Activated CD4-positive, alpha-beta T cell treated with anti-CD3 and anti-CD28 coated beads for 4 hours (primary cell): ENCODE data around the gene SCARF1.
A peak's percentile ranks its signal among the peaks of the same experiment; 100 is the strongest.

Experiments used
- DNase-seq, 2 donors: peaks; one replicate each; pipeline ENCODE4 v3.0.0-alpha.2; 2020

SCARF1 gene

DNA sequence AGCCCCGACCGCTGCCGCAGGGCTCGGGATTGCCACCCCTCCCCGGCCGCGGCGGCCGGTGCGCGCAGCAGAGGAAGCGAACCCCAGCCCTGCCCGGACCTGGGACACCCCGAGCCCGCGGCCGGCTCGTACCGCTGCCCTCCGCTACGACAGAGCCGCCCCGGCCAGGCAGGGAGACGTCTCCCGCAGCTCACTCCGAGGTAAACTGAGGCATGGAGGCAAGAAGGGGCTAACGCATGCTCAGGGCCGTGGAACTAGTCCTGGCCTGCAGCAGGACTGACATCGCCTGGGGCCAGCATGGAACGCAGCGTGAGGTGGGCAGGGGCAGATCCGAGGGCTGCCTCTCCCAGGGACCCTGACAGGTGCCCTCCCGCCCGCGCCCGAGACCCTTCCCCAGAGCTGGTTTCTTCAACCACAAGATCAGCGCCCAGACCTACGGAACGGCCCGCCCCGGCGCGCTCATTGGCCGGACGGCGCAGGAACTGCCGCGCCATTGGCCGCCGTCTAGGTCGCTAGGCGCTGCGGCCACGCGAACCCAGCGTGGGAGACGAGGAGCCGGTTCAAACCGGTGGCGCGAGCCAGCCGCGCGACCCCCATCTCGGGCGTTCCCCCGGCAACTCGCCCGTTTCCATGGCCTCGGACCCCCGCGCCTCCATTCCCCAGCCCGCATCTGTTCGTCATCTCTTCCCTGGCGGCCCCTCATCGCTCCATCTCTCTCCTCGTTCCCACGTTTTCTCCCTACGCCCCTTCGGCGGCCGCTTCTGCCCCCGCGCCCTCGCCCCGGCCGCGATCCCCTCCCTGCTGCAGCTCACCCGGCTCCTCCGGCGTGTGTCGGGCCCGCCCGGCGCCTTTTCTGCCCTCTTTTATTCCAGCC is 17.3 kb downstream of the SCARF1 start, which contains the start of gene SLC43A2:
Gene SLC43A2, minus strand, starts transcription at position 853 of the 874 bp plus-strand sequence. CDS start 960 bp downstream, outside the sequence.
- peak; percentile 61 to 71 for DNase-seq

DNA sequence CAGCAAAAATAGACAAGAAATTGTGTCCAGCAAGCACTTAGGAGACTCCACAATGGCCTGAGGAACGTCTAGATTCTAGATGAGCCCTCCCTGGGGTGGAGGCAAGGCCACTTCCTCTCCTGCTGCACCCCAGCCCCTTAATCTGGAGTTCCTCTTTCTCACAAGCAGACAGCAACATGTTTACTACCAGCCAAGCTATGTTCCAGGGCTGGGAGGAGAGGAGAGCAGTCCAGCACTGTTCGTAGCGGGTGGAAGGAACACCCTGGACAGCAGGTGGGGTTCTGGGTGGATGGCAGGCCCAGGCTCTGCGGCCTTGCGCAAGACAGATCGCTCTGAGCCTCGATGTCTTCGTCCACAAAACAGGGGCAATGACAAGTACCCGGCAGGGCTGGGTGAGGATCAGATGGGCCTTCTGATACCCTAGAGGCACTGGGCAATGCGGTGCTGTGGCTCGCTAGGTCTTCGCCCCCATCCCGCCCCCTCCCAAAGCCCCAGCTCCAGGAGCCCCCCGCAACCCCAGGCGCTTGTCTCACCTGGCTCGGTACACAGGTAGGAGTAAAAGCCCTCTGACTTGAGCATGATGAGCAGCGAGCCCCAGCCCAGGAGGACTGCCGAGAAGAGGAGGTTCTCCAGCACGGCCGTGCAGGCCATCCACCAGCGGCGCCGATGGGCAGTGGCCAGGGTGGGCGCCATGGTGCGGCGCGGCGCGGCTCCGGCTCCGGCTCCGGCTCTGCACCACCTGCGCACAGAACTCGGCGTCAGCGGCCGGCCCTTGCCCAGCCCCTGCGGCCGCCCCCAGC is 18.1 kb downstream of the SCARF1 start:
- no peak for DNase-seq

- DNase-seq, result no peak
These were observed 19.2 kb downstream of the SCARF1 start for GRCh38 chr17:1626333-1626732.

GRCh38 chr17:1625581-1625980 is 20.0 kb downstream of the SCARF1 start:
- no peak for DNase-seq

- no peak for DNase-seq
These were observed 20.5 kb downstream of the SCARF1 start for GRCh38 chr17:1625053-1625452.

DNA sequence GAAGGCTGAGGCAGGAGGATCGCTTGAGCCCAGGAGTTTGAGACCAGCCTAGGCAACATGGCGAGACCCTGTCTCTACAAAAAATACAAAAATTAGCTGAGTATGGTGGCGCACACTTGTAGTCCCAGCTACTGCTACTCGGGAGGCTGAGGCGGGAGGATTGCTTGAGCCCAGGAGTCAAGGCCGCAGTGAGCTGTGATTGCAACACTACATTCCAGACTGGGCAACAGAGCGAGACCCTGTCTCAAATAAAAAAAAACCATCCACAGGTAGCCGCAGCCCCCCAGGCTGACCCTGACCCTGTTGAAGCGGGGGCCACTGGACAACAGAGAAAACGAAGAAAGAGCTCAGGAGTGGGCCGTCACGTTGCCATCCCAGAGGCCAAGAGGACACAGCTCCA is 20.9 kb downstream of the SCARF1 start:
- no peak for DNase-seq

GRCh38 chr17:1623057-1623630 is 22.4 kb downstream of the SCARF1 start:
- no peak for DNase-seq

DNA sequence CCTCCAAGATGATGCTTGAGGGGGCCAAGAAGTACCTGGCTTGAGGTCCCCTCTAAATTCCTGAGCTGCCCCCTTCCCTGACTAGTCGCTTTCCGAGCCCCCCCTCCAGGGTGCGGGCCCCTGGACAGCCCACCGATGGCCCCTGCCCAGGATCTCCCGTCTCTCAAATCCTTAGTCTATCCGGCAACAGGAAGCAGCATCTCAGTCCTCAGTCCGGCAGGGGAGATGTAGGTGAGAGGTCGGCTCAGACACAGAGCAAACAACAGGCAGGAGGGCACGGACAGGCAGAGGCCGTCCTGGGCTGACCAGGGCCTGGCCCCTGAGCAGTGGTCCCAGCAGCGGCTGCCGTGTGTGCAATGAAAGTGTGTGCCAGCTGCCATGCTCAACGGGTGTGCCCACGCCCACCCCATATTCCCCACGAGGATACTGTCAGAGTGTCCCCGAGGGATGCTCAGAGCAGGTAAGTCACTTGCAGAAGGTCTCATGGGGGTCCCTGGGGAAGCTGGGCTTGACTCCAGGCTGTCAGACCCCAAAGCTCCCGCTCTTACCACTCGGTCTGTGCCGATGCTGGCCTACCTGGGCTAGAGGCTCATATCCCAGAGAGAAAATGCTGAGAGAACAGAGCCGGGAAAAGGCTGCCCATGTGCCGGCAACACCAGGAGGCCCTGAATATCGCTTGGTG is 24.1 kb downstream of the SCARF1 start:
- no peak for DNase-seq

DNA sequence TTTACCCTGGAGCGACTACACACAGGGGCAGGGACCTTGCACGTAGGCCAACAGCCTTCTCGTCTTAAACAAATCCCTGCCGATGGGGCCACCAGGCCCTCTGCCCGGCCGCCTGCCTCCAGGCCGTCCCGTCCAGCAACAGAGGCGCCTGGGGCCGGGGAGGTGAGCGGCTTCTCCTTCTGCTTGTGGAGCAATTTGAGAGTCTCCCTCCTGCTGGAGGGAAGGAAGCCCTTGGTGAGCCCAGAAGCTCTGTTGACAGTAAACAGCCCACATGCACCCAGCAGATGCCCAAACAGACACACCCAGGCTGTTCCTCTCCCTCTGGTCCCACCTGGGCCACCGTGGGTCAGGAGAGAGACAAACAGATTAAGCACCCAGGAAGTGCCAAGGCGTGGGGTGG is 25.0 kb downstream of the SCARF1 start:
- DNase-seq, result no peak

DNA sequence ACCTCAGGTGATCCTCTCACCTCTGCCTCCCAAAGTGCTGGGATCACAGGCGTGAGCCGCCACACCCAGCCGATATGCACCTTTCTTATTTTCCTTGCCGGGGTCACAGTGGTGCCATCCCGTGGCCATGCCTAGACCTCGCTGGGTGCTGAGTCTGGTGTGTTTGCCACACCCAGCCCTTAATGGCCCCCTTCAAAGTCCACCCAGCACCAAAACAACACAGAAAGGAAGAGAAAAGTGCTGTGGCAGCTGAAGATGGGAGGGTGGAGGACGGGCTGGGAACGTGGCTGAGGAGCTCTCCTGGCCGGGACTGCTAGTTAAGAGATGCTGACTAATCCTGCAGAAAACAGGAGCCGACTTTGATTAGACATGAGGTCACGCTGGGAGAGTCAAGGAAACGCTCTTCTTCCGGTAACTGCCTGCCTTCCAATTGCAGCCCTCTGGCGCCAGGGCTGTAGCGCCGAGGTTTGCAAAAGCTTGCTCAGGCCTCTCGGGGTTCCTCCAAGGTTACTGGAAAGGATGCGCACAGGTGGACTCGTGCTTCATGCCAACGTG is 27.8 kb downstream of the SCARF1 start:
- DNase-seq, result no peak

DNA sequence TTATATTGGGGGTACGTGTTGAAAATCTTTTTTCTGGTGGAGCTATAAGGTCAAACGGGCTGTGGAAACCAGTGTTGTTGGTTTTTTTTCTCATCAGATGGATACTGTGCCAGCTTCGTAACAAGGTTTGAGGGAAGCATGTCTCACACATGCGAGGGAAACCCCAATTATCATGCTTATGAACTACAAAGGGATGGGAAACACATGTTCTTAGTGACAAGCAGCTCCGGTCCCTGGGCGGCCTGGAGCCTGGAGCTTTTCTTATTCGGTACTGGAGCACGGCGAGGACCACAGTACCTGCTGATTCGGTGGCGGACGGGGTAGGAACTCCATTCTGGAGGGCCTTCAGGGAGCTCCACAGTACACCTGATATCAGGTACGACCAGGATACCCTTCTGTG is 29.4 kb downstream of the SCARF1 start:
- DNase-seq, result no peak

- DNase-seq, result no peak
These were observed 33.1 kb downstream of the SCARF1 start for GRCh38 chr17:1612400-1612799.

DNA sequence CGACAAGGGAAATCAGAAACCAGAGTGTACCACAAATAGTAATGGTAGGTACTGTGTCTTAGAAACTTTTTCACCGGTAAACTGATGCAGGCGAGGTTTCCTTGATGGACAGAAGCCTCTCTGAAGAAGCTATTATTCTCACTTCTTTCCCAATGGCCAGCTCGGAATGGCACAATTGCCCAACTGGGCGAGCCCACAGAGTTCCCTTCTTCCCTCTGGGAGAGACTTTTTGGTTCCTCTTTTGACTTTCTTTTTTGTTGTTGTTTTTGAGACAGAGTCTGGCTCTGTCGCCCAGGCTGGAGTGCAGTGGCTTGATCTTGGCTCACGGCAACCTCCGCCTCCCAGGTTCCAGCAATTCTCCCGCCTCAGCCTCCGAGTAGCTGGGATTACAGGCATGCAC is 33.8 kb downstream of the SCARF1 start:
- DNase-seq, result no peak

DNA sequence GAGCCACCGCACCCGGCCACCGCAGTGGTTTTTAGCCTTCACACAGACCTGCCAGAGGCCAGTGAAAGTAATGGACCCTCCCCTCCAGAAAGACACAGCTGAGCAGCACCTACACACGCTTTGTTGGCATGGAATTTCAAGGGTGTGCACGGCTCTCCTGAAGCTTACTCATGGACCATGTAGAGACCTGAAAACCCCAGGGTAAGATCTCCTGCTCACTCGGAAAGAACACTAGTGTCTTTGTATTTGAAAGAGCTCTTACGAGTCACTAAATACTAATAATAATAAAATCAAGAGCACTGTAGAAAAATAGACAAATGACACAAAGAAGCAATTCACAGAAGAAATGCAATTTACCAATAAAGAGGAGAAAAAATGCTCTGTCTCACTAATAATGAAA is 36.9 kb downstream of the SCARF1 start:
- DNase-seq, result no peak

DNA sequence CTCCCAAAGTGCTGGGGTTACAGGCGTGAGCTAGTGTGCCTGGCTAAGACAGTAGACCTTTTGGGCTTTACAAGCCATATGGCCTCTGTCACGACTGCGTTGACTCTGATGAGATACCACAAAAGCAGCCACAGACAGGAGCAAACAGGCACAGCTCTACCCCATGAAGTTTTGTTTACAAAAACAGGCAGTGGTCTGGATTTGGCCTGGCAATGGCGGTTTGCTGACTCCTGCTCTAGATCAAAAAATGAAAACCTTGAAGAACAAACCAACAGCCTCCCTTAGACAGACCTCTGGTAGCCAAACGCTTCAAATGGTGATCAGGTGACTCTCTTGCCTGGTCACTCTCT is 37.6 kb downstream of the SCARF1 start:
- no peak for DNase-seq

- DNase-seq, result no peak
These were observed 39.1 kb downstream of the SCARF1 start for GRCh38 chr17:1606352-1606985.

- no peak for DNase-seq
These were observed 39.7 kb downstream of the SCARF1 start for GRCh38 chr17:1605681-1606351.

- no peak for DNase-seq
These were observed 40.6 kb downstream of the SCARF1 start for GRCh38 chr17:1604831-1605528.

DNA sequence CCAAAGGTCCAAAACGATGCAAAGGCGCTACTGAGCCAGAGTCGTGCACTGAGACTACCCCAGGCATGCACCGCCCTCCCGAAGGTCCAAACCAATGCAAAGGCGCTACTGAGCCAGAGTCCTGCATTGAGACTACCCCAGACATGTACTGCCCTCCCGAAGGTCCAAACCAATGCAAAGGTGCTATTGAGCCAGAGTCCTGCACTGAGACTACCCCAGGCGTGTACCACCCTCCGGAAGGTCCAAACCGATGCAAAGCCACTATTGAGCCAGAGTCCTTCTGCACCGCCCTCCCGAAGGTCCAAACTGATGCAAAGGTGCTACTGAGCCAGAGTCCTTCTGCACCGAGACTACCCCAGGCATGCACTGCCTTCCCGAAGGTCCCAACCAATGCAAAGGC is 44.0 kb downstream of the SCARF1 start:
- no peak for DNase-seq

- DNase-seq, result no peak
These were observed 47.0 kb downstream of the SCARF1 start for GRCh38 chr17:1598399-1599095.
